ENCODE data around the gene PRKCD.

Gene PRKCD

GRCh38 chr3:53157974-53158580 is 2.9 kb upstream of the PRKCD start:
- DNase-seq: no peak

DNA sequence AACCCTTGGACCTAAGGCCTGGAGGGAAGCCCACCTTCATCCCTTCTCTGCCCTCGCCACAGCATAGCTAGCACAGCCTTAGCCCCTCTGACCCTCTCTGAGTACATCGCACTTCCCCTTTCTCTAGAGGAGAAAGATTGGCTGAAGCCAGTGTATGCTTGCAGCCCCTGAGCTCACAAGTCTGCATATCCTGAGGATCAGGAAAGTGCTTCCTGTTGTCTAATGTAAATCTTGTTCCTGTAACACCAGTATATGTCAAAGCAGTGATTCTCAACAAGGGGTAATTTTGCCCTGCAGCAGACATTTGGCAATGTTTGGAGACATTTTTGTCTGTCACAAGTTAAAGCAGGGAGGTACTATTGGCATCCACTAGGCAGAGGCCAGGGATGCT is 2.2 kb upstream of the PRKCD start:
- no peak for DNase-seq

- DNase-seq: no peak
Observed at GRCh38 chr3:53159156-53160060, 1.6 kb upstream of the PRKCD start.

DNA sequence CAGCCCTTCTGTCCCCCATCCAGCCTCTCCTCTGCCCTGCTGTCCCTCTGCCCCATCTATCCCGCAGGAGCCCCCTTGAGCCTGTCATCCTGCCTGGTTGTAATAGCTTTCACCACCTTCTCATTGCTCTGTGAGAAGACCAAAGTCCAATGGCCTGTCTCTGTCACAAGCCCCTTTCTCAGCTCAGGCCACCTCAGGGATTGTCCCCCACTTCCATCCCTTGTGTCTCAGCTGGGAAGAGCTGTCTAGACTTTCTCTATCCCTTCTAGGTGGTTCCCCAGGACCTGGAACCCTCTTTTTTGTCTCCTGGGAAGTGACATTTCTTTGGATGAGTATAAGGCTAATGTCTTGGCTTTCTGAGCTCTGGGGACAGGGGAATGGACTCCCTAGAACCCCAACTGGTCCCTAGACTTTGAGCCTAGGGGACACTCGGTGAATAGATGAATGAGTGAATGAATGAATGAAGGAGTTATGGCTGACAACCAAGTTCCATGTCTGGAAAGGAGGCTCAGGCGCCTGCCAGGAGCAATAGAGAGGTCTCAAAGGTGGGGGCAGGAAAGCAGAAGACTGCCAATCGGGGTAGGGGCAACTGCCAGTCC is 849 bp upstream of the PRKCD start:
- DNase-seq: no peak

- DNase-seq: peak; percentile 56 to 73
Observed at GRCh38 chr3:53161450-53161819, 426 bp downstream of the PRKCD start.

GRCh38 chr3:53161820-53162671 is 1.0 kb downstream of the PRKCD start:
- peak; percentile 85 to 95 for DNase-seq

DNA sequence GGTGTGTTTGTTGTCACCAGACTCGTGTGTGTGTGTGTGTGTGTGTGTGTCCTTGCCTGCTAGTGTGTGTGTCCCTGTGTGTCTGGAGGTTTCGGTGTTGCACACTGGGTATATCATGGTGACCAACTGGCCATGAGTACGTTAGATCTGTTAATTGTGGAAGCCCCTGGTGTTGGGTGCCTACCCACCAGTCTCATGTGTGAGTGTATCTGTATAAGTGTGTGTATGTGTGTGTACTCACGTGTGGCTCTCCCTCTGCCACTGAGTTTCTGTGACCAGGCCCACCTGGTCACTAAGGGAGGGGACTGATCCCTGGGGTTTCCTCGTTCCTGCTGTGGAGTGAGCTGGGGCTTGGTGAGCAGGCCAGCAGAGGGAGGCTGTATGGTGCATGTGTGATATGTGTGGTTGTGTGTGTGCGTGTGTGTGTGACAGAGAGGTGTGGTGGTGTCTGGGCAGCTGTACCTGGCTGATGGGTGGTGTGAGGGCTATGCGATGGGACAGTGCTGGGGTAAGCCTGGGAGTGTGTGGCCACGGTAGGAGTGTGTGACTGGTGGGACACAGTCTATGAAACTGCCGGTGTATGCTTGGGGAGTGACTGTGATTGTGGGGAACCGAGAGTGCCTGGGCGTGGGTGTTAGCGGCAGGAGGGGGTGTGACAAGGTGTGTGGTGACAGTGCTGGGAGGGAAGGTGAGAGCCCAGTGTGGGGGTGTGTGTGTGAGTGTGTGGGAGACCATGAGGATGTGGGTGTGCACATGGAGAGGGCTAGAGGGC is 1.8 kb downstream of the PRKCD start:
- DNase-seq: no peak

DNA sequence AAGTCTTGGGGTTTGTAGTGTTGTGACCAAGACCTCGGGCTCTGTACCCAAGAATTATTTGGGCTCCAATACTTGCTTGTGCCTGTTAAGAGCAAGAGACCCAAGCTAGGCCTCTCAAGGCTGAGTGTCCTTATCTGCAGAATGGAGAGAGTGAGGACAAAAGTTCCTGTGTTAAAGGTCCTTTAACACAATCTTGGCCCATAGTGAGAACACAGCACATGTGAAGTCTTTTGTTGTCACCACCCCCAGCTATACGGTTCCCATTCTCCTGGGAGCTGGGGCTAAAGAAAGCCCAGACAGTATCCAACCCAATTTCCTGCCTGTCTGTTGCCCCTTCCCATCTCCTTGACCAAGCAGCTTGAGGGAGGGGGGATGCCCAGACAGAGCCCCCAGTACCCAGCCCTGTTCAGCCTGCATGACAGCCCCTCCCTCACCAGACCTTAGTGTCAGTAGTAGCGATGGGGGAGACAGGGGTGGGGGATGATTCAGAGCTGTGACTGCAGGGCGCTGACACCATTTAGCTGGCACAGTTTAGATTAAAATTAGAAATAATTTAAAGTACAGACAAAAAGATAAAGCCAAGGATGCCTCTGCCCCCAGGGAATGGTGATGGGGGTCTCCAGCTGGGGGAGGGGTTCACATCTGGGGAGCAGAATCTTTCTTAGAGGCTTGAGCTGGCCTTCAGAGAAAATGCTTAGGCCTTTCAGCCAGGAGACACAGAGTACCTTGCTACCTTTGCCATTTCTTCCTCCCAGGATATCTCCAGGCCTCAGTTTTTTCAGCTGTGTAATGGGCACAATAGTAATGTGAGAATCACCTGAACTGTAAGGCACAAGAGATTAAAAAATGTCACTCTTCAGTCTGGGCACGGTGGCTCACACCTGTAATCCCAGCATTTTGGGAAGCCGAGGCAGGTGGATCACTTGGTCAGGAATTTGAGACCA is 2.7 kb downstream of the PRKCD start:
- DNase-seq: no peak

DNA sequence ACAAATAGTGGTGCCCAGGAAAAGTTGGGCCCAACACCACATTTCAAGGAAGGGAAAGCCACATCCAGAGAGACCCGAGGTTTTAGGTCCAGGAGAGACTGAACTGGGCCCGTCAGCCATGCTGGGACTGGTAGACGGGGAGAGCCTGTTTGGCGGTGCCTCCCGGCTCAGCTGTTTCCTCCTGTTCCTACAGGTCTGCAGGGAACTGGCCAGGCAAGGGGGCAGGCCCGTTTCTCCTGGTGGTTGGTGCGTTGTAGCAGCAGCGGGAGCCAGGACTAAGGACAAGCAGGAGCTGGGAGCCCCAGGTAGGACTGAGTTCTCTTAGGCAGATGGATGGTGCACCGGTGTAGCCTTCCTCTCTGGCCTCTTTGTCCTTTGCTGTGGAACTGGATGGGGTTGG is 3.9 kb downstream of the PRKCD start:
- no peak for DNase-seq

- DNase-seq: no peak
Observed at GRCh38 chr3:53166206-53166605, 5.2 kb downstream of the PRKCD start.

GRCh38 chr3:53166781-53167291 is 5.8 kb downstream of the PRKCD start:
- DNase-seq: peak; percentile 76 to 81

- no peak for DNase-seq
Observed at GRCh38 chr3:53167418-53168174, 6.6 kb downstream of the PRKCD start.

DNA sequence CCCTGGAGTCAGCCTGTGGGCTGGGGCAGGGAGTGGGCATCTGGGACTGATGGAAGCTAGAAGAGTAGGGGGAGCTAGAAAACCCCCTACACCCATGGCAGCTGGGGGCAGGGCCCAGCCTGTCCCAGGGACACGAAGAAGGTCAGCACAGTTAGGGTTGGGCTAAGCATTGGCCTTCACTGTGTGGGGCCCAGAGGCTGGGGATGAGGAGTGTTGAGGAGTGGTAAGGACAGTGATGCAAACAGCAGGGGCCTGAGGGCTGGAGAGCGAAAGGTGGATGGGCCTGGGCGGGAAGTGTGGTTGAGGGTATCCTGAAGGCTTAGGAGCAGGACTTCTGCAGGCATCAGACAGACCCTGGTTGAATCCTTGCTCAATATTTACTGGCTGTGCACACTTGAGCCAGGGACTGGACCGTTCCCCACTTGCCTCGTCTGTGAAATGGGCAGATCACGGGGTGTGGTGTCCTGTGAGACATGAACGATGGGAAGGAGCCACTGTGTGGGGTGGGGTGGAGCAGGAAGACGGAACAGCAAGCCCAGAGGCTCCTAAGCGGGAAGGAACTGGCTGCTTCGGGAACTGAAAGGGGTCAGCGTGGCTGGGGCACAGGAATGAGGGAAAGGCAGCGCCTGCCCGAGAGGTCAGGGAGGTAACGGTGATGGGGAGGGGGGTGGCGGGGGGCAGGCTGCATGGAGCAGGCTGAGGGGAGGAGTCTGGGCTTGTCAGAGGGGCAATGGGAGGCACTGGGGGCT is 7.3 kb downstream of the PRKCD start:
- peak; percentile 56 to 73 for DNase-seq

GRCh38 chr3:53169045-53169831 is 8.2 kb downstream of the PRKCD start:
- DNase-seq: peak; percentile 44 to 62

- peak in 1 of 2 donors; percentile 49 for DNase-seq
Observed at GRCh38 chr3:53169832-53170324, 8.9 kb downstream of the PRKCD start.

DNA sequence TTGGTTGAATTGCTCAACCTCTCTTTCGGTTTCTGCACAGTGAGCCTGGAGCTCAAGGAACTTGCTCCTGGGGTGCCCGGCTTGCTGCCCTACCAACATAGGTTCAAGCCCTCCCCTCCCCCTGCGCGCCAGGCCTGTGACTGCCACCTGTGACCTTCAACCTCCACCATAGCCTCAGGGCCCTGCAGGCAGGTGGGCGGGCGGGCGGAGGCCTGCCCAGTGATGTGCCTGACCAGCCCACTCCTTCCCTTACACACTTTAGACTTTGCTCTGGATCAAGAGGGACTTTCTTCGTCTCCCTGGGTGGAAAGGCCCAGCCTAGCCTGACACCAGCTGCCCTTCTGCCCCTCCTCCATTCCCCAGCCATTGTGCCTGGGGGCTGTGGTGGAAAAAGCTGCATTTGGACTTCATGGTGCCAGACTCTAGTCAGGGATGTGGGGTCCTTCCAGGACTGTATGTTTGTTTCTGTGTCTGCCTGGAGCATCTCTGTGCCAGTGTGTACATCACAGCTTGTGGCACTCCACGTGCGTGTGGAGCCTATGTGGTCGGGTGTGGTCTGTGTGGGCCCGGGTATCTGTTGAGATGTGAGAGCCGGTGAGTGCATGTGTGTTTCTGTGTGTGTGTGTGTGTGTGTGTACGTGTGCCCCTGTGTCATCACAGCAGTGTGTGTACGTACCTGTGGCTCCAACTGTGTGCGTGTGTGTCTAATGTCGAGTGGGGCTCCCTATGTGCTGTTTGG is 9.5 kb downstream of the PRKCD start:
- peak; percentile 89 to 95 for DNase-seq

GRCh38 chr3:53171064-53171418 is 10.0 kb downstream of the PRKCD start:
- no peak for DNase-seq

Data from inflammatory macrophage treated with lipopolysaccharide for 1 hour (primary cell).